Ishikawa (cell line): Measurements from ENCODE around the gene LRP1.

ENCODE experiments used
- EGR1 ChIP-seq: IDR thresholded peaks from 2 replicates; pipeline ENCODE4 v1.6.1; 2012
- EP300 ChIP-seq: IDR thresholded peaks from 2 replicates; pipeline ENCODE4 v1.6.1; 2012; ENCODE audit warnings: borderline replicate concordance
- FOXM1 ChIP-seq: IDR thresholded peaks from 2 replicates; pipeline ENCODE4 v1.6.1; 2012; ENCODE audit warnings: low read depth, borderline replicate concordance
- RAD21 ChIP-seq: IDR thresholded peaks from 2 replicates; pipeline ENCODE4 v1.6.1; 2012; ENCODE audit warnings: low read depth
- TCF12 ChIP-seq: IDR thresholded peaks from 2 replicates; pipeline ENCODE4 v1.6.1; 2012; ENCODE audit warnings: low read depth
- ZBTB7A ChIP-seq: IDR thresholded peaks from 2 replicates; pipeline ENCODE4 v1.6.1; 2012; ENCODE audit warnings: low read depth
- TF ChIP-seq, protein P1 (sequence below): IDR thresholded peaks from 2 replicates; pipeline ENCODE4 v1.6.1; 2012; ENCODE audit warnings: low read depth, mild to moderate bottlenecking

DNA sequence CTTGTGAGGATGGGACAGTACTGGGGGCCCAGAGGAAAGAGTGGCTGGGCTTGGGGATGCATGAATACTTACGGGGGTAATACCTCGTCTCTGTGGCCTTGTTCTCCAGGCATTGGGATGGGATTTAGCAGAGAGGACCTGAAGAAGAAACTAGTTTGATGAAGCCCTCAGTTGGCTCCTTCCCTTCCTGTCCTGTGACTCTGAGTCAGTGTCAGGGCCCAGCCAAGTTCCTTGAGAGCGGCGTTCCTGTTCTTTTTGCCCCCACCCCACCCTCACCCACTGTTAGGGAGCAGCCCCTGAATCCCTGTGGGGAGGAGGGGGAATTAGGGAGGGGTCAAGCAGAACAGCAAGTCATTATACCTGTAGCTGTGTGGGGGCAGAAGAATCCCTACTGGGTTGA is 24.4 kb downstream of the LRP1 start:
- TF ChIP-seq TCF12 (no peak), ZBTB7A (no peak), EP300 (no peak), EGR1 (no peak), RAD21 (no peak), FOXM1 (no peak)
- TF ChIP-seq, protein P1, sequence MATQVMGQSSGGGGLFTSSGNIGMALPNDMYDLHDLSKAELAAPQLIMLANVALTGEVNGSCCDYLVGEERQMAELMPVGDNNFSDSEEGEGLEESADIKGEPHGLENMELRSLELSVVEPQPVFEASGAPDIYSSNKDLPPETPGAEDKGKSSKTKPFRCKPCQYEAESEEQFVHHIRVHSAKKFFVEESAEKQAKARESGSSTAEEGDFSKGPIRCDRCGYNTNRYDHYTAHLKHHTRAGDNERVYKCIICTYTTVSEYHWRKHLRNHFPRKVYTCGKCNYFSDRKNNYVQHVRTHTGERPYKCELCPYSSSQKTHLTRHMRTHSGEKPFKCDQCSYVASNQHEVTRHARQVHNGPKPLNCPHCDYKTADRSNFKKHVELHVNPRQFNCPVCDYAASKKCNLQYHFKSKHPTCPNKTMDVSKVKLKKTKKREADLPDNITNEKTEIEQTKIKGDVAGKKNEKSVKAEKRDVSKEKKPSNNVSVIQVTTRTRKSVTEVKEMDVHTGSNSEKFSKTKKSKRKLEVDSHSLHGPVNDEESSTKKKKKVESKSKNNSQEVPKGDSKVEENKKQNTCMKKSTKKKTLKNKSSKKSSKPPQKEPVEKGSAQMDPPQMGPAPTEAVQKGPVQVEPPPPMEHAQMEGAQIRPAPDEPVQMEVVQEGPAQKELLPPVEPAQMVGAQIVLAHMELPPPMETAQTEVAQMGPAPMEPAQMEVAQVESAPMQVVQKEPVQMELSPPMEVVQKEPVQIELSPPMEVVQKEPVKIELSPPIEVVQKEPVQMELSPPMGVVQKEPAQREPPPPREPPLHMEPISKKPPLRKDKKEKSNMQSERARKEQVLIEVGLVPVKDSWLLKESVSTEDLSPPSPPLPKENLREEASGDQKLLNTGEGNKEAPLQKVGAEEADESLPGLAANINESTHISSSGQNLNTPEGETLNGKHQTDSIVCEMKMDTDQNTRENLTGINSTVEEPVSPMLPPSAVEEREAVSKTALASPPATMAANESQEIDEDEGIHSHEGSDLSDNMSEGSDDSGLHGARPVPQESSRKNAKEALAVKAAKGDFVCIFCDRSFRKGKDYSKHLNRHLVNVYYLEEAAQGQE, result no peak
